ENCODE data around the gene KATNBL1.
A peak's percentile ranks its signal among the peaks of the same experiment; 100 is the strongest.

KATNBL1 gene

GRCh38 chr15:34209421-34210282, at the start of gene KATNBL1:
KATNBL1 (minus strand) TSS chr15:34210096; CDS start chr15:34163676, 46,420 bp downstream.
- TF ChIP-seq ZFX (IDR thresholded peaks at IDR 0.05) (peak; percentile 100), CTCF (conservative IDR thresholded peaks at IDR 0.05) (peak; percentile 95)
- H3K27ac ChIP-seq = peak within 1 kb of the TSS; percentile 86

- H3K27ac ChIP-seq = no peak overlapping the region
- TF ChIP-seq ZFX (IDR thresholded peaks at IDR 0.05) (no peak), CTCF (conservative IDR thresholded peaks at IDR 0.05) (no peak)
Observed at GRCh38 chr15:34259566-34259965, 49.7 kb upstream of the KATNBL1 start.

GRCh38 chr15:34258151-34258550, 48.3 kb upstream of the KATNBL1 start:
- no peak overlapping the region for H3K27ac ChIP-seq
- TF ChIP-seq ZFX (IDR thresholded peaks at IDR 0.05) (no peak), CTCF (conservative IDR thresholded peaks at IDR 0.05) (no peak)

GRCh38 chr15:34252545-34252944, 42.6 kb upstream of the KATNBL1 start:
- TF ChIP-seq CTCF (conservative IDR thresholded peaks at IDR 0.05) (no peak), ZFX (IDR thresholded peaks at IDR 0.05) (no peak)
- no peak overlapping the region for H3K27ac ChIP-seq

GRCh38 chr15:34248190-34248589, 38.3 kb upstream of the KATNBL1 start:
- no peak overlapping the region for H3K27ac ChIP-seq
- TF ChIP-seq ZFX (IDR thresholded peaks at IDR 0.05) = no peak
- no peak for TF ChIP-seq CTCF (conservative IDR thresholded peaks at IDR 0.05)

- H3K27ac ChIP-seq = no peak overlapping the region
- TF ChIP-seq CTCF (conservative IDR thresholded peaks at IDR 0.05) (no peak), ZFX (IDR thresholded peaks at IDR 0.05) (no peak)
Observed at GRCh38 chr15:34246276-34246976, 36.5 kb upstream of the KATNBL1 start.

- TF ChIP-seq ZFX (IDR thresholded peaks at IDR 0.05) (no peak), CTCF (conservative IDR thresholded peaks at IDR 0.05) (no peak)
- H3K27ac ChIP-seq = no peak overlapping the region
Observed at GRCh38 chr15:34243226-34243625, 33.3 kb upstream of the KATNBL1 start.

All from C4-2B (cell line).